Measurements from ENCODE around the gene NDUFS2. TPM values are rescaled to one million over a fixed set of nuclear protein-coding genes. Genes with fewer than 3 reads are reported as not detected.
"Not testable (repeated sequence)": the region's sequence is repeated elsewhere in the genome, so short reads cannot be mapped to it uniquely, and the experiment has no call there.

NDUFS2 gene
- total RNA-seq, 1 donor from 2014 or later = 66.3 TPM

- H3K27me3 ChIP-seq (ENCODE audit: low read depth) = no peaks in the 10 kb centered on the region
- ATAC-seq (no peak), DNase-seq (no peak)
- no peak for TF ChIP-seq CTCF (IDR thresholded peaks at IDR 0.05)
- H3K36me3 ChIP-seq = no peaks in the 10 kb centered on the region
- H3K27ac ChIP-seq = no peak overlapping the region
- intact Hi-C loops (cut with DNase I) = no loop called here
- no peaks in the 10 kb centered on the region for H3K4me1 ChIP-seq
- H3K4me3 ChIP-seq = no peak overlapping the region
- no peaks in the 10 kb centered on the region for H3K9me3 ChIP-seq
Observed at GRCh38 chr1:161251579-161251978, 49.4 kb downstream of the NDUFS2 start.

- H3K27me3 ChIP-seq (ENCODE audit: low read depth) = peaks cover 30% of the 10 kb centered on the region
- H3K27ac ChIP-seq; H3K4me3 ChIP-seq; H3K9me3 ChIP-seq; H3K4me1 ChIP-seq; DNase-seq; ATAC-seq; H3K36me3 ChIP-seq; intact Hi-C loops (cut with DNase I): not testable (repeated sequence)
Observed at GRCh38 chr1:161255302-161255701, 53.1 kb downstream of the NDUFS2 start.

- H3K4me1 ChIP-seq; DNase-seq; H3K9me3 ChIP-seq; intact Hi-C loops (cut with DNase I); H3K4me3 ChIP-seq; ATAC-seq; H3K27ac ChIP-seq; H3K36me3 ChIP-seq: not testable (repeated sequence)
- H3K27me3 ChIP-seq (ENCODE audit: low read depth) = peaks cover 33% of the 10 kb centered on the region
Observed at GRCh38 chr1:161255955-161256520, 53.9 kb downstream of the NDUFS2 start.

- intact Hi-C loops (cut with DNase I); H3K9me3 ChIP-seq; ATAC-seq; H3K27ac ChIP-seq; DNase-seq; H3K4me3 ChIP-seq; H3K4me1 ChIP-seq; H3K36me3 ChIP-seq: not testable (repeated sequence)
- peaks cover 38% of the 10 kb centered on the region for H3K27me3 ChIP-seq (ENCODE audit: low read depth)
Observed at GRCh38 chr1:161257109-161257508, 54.9 kb downstream of the NDUFS2 start.

- ATAC-seq (peak; percentile 92 to 96), DNase-seq (peak; percentile 68)
- intact Hi-C loops (cut with DNase I) = no loop called here
- no peaks in the 10 kb centered on the region for H3K36me3 ChIP-seq
- peaks cover 6% of the 10 kb centered on the region for H3K9me3 ChIP-seq
- H3K27me3 ChIP-seq (ENCODE audit: low read depth) = peaks cover 38% of the 10 kb centered on the region
- H3K4me1 ChIP-seq = peaks cover 7% of the 10 kb centered on the region
- H3K27ac ChIP-seq = no peak within 1 kb of the TSS
- peak within 1 kb of the TSS; percentile 61 for H3K4me3 ChIP-seq
- no peak for TF ChIP-seq CTCF (IDR thresholded peaks at IDR 0.05)
Observed at GRCh38 chr1:161258439-161259344, 56.5 kb downstream of the NDUFS2 start, which contains the start of gene PCP4L1. TSS of gene PCP4L1 (plus strand) at chr1:161258745. CDS start at chr1:161258975, 230 bp downstream.

GRCh38 chr1:161259345-161259702 is 57.2 kb downstream of the NDUFS2 start:
- TF ChIP-seq CTCF (IDR thresholded peaks at IDR 0.05) = no peak
- Histone ChIP-seq H3K4me3 (peak overlapping the region; percentile 61), H3K9me3 (peaks cover 6% of the 10 kb centered on the region), H3K27me3 (ENCODE audit: low read depth) (peaks cover 38% of the 10 kb centered on the region), H3K4me1 (peaks cover 7% of the 10 kb centered on the region), H3K27ac (no peak overlapping the region), H3K36me3 (no peaks in the 10 kb centered on the region)
- no peak for ATAC-seq
- DNase-seq = no peak
- intact Hi-C loops (cut with DNase I) = no loop called here

- H3K27ac ChIP-seq = no peak overlapping the region
- peaks cover 7% of the 10 kb centered on the region for H3K4me1 ChIP-seq
- peaks cover 38% of the 10 kb centered on the region for H3K27me3 ChIP-seq (ENCODE audit: low read depth)
- H3K4me3 ChIP-seq = no peak overlapping the region
- DNase-seq (no peak), ATAC-seq (no peak)
- intact Hi-C loops (cut with DNase I) = no loop called here
- TF ChIP-seq CTCF (IDR thresholded peaks at IDR 0.05) = no peak
- no peaks in the 10 kb centered on the region for H3K36me3 ChIP-seq
- peaks cover 6% of the 10 kb centered on the region for H3K9me3 ChIP-seq
Observed at GRCh38 chr1:161259765-161260164, 57.6 kb downstream of the NDUFS2 start.
